ENCODE measurements around the gene EDEM1.

Gene EDEM1

DNA sequence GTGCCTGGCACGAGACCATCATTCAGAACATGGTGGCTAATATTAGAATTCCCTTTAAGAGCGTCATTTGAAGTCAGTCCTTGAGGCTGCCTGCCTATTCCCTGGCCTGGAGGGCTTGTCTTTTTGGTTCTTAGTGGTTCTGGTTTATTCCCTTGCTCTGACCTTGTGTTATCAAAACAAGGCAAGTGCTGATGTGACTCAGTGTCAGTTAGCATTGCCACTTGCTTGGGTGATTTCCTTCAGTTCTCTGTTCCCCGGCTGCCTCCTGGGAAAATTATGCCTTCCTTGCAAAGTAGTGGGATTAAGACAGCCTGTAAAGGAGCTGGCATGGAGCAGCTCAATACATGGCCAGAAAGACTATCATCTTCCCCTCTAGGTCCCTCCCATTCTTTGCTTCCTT lies 64.6 kb downstream of the EDEM1 start:
- no peaks in the 10 kb centered on the region; a peak in 1 of 22 replicates for H3K9me3 ChIP-seq (replicated peaks in 1 of 11)
- H3K9ac ChIP-seq: no peak overlapping the region
- H3K4me1 ChIP-seq: peaks cover 0 to 9% (median 7%) of the 10 kb centered on the region in 10 experiments; a peak in 11 of 20 replicates
- H3K27ac ChIP-seq: no peak overlapping the region
- no peaks in the 10 kb centered on the region for H3K36me3 ChIP-seq
- H3K27me3 ChIP-seq: no peaks in the 10 kb centered on the region
- TF ChIP-seq Cebpa-rat (IDR thresholded peaks at IDR 0.05): no peak
- no peaks in the 10 kb centered on the region for H4K20me1 ChIP-seq
- no peak overlapping the region for H3K4me3 ChIP-seq
- no peak overlapping the region for H3K4me2 ChIP-seq

- no peak overlapping the region for H3K4me2 ChIP-seq
- no peak overlapping the region for H3K9ac ChIP-seq
- TF ChIP-seq Cebpa-rat (IDR thresholded peaks at IDR 0.05): no peak
- peaks cover under 1 to 9% (median 7%) of the 10 kb centered on the region in 10 experiments; a peak in 14 of 20 replicates for H3K4me1 ChIP-seq
- H4K20me1 ChIP-seq: no peaks in the 10 kb centered on the region
- peaks cover 0 to 1% (median 0%) of the 10 kb centered on the region in 11 experiments; a peak in 1 of 22 replicates for H3K9me3 ChIP-seq (replicated peaks in 1 of 11)
- H3K27me3 ChIP-seq: no peaks in the 10 kb centered on the region
- no peak overlapping the region for H3K4me3 ChIP-seq
- no peaks in the 10 kb centered on the region for H3K36me3 ChIP-seq
- no peak overlapping the region for H3K27ac ChIP-seq
Measured at GRCh38 chr3:5254281-5255048, 67.0 kb downstream of the EDEM1 start.

- H3K9me3 ChIP-seq (replicated peaks in 1 of 11): peaks cover 0 to 6% (median 0%) of the 10 kb centered on the region in 11 experiments; a peak in 4 of 22 replicates
- peak overlapping the region in 9 of 11 experiments; percentile 7 to 41 (median 28); a peak in 10 of 22 replicates for H3K4me2 ChIP-seq
- no peak for TF ChIP-seq Cebpa-rat (IDR thresholded peaks at IDR 0.05)
- no peak overlapping the region for H3K9ac ChIP-seq
- H3K27me3 ChIP-seq: no peaks in the 10 kb centered on the region
- H4K20me1 ChIP-seq: no peaks in the 10 kb centered on the region
- H3K4me1 ChIP-seq: peaks cover 12 to 20% (median 16%) of the 10 kb centered on the region in 10 experiments
- no peaks in the 10 kb centered on the region for H3K36me3 ChIP-seq
- no peak overlapping the region for H3K4me3 ChIP-seq
- H3K27ac ChIP-seq: no peak overlapping the region
Measured at GRCh38 chr3:5255404-5256344, 68.2 kb downstream of the EDEM1 start.

DNA sequence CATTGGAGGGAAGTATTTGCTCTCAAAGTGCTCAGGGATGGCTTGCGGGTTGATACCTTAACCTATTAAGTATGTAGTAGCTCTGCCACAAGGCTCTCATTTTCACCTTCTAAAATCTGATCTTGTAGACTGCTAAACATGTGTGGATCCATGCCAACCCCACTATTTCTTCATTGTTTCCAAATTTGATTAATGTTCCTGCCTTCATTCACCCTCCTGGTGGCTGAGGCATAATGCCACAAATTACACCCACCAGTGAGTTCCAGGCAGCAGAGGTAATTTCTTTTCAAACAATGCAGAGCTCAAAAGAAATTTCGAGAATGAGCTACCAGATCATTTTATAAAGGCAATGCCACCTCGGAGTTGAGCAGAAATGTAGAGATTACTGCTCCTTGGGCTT lies 71.0 kb downstream of the EDEM1 start:
- Histone ChIP-seq H3K36me3 (no peaks in the 10 kb centered on the region), H3K9ac (no peak overlapping the region), H3K4me1 (peaks cover 21 to 35% (median 25%) of the 10 kb centered on the region in 10 experiments), H3K9me3 (replicated peaks in 1 of 11) (peaks cover 0 to 10% (median 0%) of the 10 kb centered on the region in 11 experiments; a peak in 5 of 22 replicates), H3K4me3 (no peak overlapping the region), H3K27me3 (no peaks in the 10 kb centered on the region), H3K4me2 (no peak overlapping the region), H3K27ac (no peak overlapping the region), H4K20me1 (no peaks in the 10 kb centered on the region)
- no peak for TF ChIP-seq Cebpa-rat (IDR thresholded peaks at IDR 0.05)

DNA sequence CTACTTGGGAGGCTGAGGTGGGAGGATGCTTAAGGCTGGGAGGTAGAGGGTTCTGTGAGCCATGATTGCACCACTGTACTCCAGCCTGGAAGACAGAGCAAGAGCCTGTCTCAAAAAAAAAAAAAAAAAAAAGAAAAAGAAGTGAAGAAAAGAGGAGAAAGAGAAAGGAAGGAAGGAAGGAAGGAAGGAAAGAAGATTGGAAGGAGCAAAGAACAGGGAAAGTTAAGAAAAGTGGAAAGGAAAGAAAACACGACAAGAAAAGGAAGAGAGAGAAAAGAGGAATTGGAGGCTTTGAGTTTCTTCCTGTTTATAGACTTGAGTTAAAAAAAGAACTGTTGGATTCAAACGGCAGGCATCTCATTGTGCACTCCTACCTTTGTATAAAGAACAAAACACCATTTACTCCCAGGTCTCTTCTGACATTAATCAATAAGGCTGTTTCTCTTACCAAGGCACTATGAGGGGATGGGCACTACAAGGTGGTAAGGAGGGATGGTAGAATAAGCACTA lies 73.5 kb downstream of the EDEM1 start:
- TF ChIP-seq Cebpa-rat (IDR thresholded peaks at IDR 0.05): no peak
- peaks cover 0 to 11% (median 0%) of the 10 kb centered on the region in 11 experiments; a peak in 5 of 22 replicates for H3K9me3 ChIP-seq (replicated peaks in 1 of 11)

GRCh38 chr3:5262507-5262906 lies 75.0 kb downstream of the EDEM1 start:
- Histone ChIP-seq H3K4me3 (no peak overlapping the region), H3K4me1 (peaks cover 14 to 31% (median 19%) of the 10 kb centered on the region in 10 experiments), H3K36me3 (no peaks in the 10 kb centered on the region), H3K4me2 (no peak overlapping the region), H3K27ac (no peak overlapping the region), H3K9ac (no peak overlapping the region), H4K20me1 (no peaks in the 10 kb centered on the region), H3K9me3 (replicated peaks in 1 of 11) (peaks cover 0 to 11% (median 0%) of the 10 kb centered on the region in 11 experiments; a peak in 5 of 22 replicates), H3K27me3 (no peaks in the 10 kb centered on the region)
- no peak for TF ChIP-seq Cebpa-rat (IDR thresholded peaks at IDR 0.05)

More for the DNA sequence above, 73.5 kb downstream of the EDEM1 start:
- Histone ChIP-seq H3K36me3 (no peaks in the 10 kb centered on the region), H3K4me3 (no peak overlapping the region), H4K20me1 (no peaks in the 10 kb centered on the region), H3K4me2 (peak overlapping the region; percentile 30 to 66 (median 49)), H3K27ac (peak overlapping the region in 8 of 11 experiments; percentile 24 to 64 (median 48); a peak in 13 of 22 replicates), H3K9ac (peak overlapping the region in 2 of 11 experiments; percentile 15 to 29; a peak in 2 of 22 replicates), H3K27me3 (no peaks in the 10 kb centered on the region), H3K4me1 (peaks cover 14 to 31% (median 20%) of the 10 kb centered on the region in 10 experiments)

DNA sequence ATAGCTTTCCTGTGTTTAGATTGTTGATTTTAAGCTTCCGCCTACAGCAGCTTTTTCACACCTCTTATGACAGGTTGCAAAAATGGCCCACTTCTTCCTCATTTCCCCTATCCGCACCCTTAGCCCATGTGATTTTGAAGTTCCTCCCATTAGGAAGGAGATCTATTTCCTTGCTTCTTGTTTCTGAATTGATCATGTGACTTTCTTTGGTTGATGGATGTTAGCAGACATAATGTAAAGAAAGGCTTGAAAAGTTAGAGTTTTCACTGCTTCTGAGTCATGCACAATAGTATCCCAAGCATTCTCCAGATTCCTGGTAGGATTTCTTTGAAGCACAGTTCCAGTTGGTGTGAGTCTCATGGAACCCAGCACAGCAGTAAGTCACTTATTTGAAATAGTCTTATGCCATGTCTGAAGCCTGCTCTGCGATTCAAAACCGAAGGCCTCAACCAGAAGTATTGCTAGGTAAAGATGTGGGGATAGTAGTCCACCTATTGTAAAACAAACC lies 76.6 kb downstream of the EDEM1 start:
- Histone ChIP-seq H3K9me3 (replicated peaks in 1 of 11) (peaks cover 0 to 11% (median 0%) of the 10 kb centered on the region in 11 experiments; a peak in 5 of 22 replicates), H3K4me2 (peak overlapping the region in 1 of 11 experiments; percentile 1; a peak in 1 of 22 replicates), H3K27ac (no peak overlapping the region), H3K27me3 (no peaks in the 10 kb centered on the region), H4K20me1 (no peaks in the 10 kb centered on the region), H3K9ac (no peak overlapping the region), H3K4me1 (peaks cover 14 to 31% (median 19%) of the 10 kb centered on the region in 10 experiments), H3K4me3 (no peak overlapping the region), H3K36me3 (no peaks in the 10 kb centered on the region)
- TF ChIP-seq Cebpa-rat (IDR thresholded peaks at IDR 0.05): no peak

- no peak overlapping the region for H3K27ac ChIP-seq
- no peak for TF ChIP-seq Cebpa-rat (IDR thresholded peaks at IDR 0.05)
- peaks cover 13 to 22% (median 15%) of the 10 kb centered on the region in 10 experiments for H3K4me1 ChIP-seq
- H4K20me1 ChIP-seq: no peaks in the 10 kb centered on the region
- no peaks in the 10 kb centered on the region for H3K27me3 ChIP-seq
- H3K9ac ChIP-seq: no peak overlapping the region
- peaks cover 0 to 11% (median 0%) of the 10 kb centered on the region in 11 experiments; a peak in 4 of 22 replicates for H3K9me3 ChIP-seq (replicated peaks in 1 of 11)
- no peak overlapping the region for H3K4me3 ChIP-seq
- no peaks in the 10 kb centered on the region for H3K36me3 ChIP-seq
- no peak overlapping the region for H3K4me2 ChIP-seq
Measured at GRCh38 chr3:5264896-5265770, 77.6 kb downstream of the EDEM1 start.
